ENCODE measurements around the gene IQGAP1.

Gene IQGAP1

GRCh38 chr15:90550919-90551318 is 162.9 kb downstream of the IQGAP1 start:
- CTCF ChIA-PET: interaction anchor here (1.2 kb wide), 1 partner anchor 15 kb away, joined by 7 read pairs; no protein-coding TSS in a partner anchor
- TF ChIP-seq ZNF747 (tag by site-specific recombination; IDR thresholded peaks at IDR 0.05) (no peak), ZNF274 (IDR thresholded peaks at IDR 0.05; ENCODE audit: low read length) (no peak), ZNF274 (tag by site-specific recombination; IDR thresholded peaks at IDR 0.05; ENCODE audit: borderline replicate concordance) (no peak), ZNF596 (tag by site-specific recombination; IDR thresholded peaks at IDR 0.05) (no peak), ZNF473 (tag by site-specific recombination; IDR thresholded peaks at IDR 0.05) (no peak), ZNF423 (tag by site-specific recombination; IDR thresholded peaks at IDR 0.05) (no peak), OSR2 (tag by site-specific recombination; IDR thresholded peaks at IDR 0.05) (no peak), ZSCAN4 (tag by site-specific recombination; IDR thresholded peaks at IDR 0.05) (no peak), GLIS1 (tag by site-specific recombination; IDR thresholded peaks at IDR 0.05) (no peak), ZBTB48 (tag by site-specific recombination; IDR thresholded peaks at IDR 0.05) (no peak), ZNF37A (tag by site-specific recombination; IDR thresholded peaks at IDR 0.05) (no peak), ZNF664 (tag by site-specific recombination; IDR thresholded peaks at IDR 0.05) (no peak), ZNF658 (tag by site-specific recombination; IDR thresholded peaks at IDR 0.05) (no peak), ZNF76 (tag by site-specific recombination; IDR thresholded peaks at IDR 0.05; ENCODE audit: borderline replicate concordance, low read depth) (no peak), ZNF529 (tag by site-specific recombination; IDR thresholded peaks at IDR 0.05; ENCODE audit: insufficient replicate concordance) (no peak), ZBTB6 (tag by site-specific recombination; IDR thresholded peaks at IDR 0.05) (no peak), ZNF560 (tag by site-specific recombination; IDR thresholded peaks at IDR 0.05; ENCODE audit: borderline replicate concordance) (no peak), PRDM4 (tag by site-specific recombination; IDR thresholded peaks at IDR 0.05) (no peak), MYNN (tag by site-specific recombination; IDR thresholded peaks at IDR 0.05; ENCODE audit: borderline replicate concordance) (no peak)
- Histone ChIP-seq H3K4me3 (ENCODE audit: low read depth, low read length) (no peak overlapping the region), H3K9me3 (ENCODE audit: control insufficient read depth, insufficient read depth, low read depth, low read length) (no peaks in the 10 kb centered on the region), H3K36me3 (ENCODE audit: control insufficient read depth in 2 of 2, insufficient read depth in 1 of 2, low read length in 2 of 2) (peaks cover 18 to 27% of the 10 kb centered on the region in 2 experiments; a peak in 2 of 3 replicates), H3K27ac (ENCODE audit: extremely low read depth, low read depth, low read length) (no peak overlapping the region), H3K4me1 (ENCODE audit: control insufficient read depth, insufficient read depth, low read length) (peaks cover 5% of the 10 kb centered on the region; the same call in 1 of the 2 replicates)
- POLR2A ChIA-PET: interaction anchor here (0.6 kb wide), 2 partner anchors 22 to 117 kb away, joined by 3 read pairs; no protein-coding TSS in a partner anchor

Measured in HEK293 (cell line).